GM12872 (cell line): Measurements from ENCODE around the gene CHST11.

ENCODE experiments used
- TF ChIP-seq, protein P1 (sequence below): IDR thresholded peaks from 3 replicates; pipeline ENCODE4 v1.5.1; 2011; ENCODE audit warnings: low read depth, mild to moderate bottlenecking, low read length, moderate library complexity; ENCODE audit not compliant: insufficient read depth

CHST11 gene

DNA sequence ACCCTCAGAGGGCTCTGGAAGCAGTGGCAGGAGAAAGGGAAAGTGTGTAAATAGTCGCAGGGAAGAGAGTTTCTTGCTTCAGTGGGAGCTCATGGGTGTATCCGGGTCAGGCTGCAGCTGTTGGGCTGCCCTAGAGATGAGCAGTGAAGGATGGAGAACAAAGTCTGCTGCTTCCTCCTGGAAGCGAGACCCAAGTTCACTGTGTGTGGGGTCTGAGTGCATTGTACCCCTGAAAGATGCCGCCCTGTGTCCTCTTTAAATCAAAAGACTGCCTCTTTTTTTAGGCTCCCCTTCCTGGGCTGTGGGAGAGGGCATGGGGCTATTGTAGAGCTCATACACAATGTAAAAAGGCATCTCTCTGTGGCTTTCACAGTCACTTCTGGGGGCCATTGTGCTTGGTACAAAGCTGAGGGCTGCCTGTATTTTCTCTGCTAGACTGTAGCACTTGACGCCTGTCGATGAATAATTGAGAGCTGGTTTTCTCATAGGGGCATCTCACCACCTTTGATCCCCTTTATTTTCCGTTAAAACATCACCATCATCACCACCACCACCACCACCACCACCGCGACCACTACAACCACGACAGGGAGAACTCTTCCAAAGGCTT is 16.7 kb downstream of the CHST11 start:
- TF ChIP-seq, protein P1, sequence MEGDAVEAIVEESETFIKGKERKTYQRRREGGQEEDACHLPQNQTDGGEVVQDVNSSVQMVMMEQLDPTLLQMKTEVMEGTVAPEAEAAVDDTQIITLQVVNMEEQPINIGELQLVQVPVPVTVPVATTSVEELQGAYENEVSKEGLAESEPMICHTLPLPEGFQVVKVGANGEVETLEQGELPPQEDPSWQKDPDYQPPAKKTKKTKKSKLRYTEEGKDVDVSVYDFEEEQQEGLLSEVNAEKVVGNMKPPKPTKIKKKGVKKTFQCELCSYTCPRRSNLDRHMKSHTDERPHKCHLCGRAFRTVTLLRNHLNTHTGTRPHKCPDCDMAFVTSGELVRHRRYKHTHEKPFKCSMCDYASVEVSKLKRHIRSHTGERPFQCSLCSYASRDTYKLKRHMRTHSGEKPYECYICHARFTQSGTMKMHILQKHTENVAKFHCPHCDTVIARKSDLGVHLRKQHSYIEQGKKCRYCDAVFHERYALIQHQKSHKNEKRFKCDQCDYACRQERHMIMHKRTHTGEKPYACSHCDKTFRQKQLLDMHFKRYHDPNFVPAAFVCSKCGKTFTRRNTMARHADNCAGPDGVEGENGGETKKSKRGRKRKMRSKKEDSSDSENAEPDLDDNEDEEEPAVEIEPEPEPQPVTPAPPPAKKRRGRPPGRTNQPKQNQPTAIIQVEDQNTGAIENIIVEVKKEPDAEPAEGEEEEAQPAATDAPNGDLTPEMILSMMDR, result no peak

DNA sequence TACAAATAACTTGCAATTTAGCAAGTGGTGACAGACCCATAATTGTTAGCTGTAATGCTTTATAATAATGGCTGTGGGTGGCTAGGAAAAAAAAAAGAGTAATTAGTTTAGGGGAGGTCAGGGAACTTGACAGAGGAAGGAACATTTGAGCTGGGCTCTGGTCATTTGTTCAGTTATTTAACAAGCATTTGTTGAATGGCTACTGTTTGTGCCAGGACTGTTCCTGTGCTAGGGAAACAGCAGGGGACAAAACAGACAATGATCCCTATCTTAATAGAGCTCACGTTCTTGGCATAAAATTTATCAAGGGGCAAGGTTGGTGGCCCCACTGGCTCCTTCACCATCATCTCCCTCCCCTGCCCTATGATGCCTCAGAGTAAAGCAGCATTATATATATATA is 18.5 kb downstream of the CHST11 start:
- TF ChIP-seq, protein P1, result no peak

- TF ChIP-seq, protein P1, result no peak
These were observed 21.0 kb downstream of the CHST11 start for GRCh38 chr12:104477510-104478390.

- TF ChIP-seq, protein P1, result no peak
These were observed 21.8 kb downstream of the CHST11 start for GRCh38 chr12:104478396-104479122.

GRCh38 chr12:104479123-104479662 is 22.4 kb downstream of the CHST11 start:
- TF ChIP-seq, protein P1, result no peak

DNA sequence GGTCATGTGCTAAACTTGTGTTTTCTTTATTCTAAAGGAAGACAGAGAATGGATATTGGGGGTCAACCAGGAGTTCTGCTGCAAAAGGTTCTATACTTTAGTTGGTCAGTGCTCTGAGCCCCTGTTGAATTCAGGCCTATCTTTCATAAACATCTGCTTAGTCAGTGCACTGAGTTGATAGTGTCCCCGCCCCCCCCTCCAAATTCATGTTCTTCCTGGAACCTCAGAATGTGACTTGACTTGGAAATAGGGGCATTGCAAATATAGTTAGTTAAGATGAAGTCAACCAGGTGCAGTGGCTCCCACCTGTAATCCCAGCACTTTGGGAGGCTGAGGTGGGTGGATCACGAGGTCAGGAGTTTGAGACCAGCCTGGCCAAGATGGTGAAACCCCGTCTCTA is 23.3 kb downstream of the CHST11 start:
- TF ChIP-seq, protein P1, result no peak
